Measurements from ENCODE around the gene CHRNA7. TPM values are rescaled to one million over a fixed set of nuclear protein-coding genes. Genes with fewer than 3 reads are reported as not detected.

Gene CHRNA7
- total and polyA plus RNA-seq, 4 experiments from 2014 or later, result 0.35 TPM; not detected in 3

- no peak overlapping the region for H3K4me3 Mint-ChIP-seq
- no peaks in the 10 kb centered on the region for H3K9me3 ChIP-seq (ENCODE audit: control insufficient read depth in 1 of 2, low read length in 2 of 2)
- no peak overlapping the region for H3K27ac Mint-ChIP-seq
- no peaks in the 10 kb centered on the region for H3K36me3 Mint-ChIP-seq
- H3K36me3 ChIP-seq (ENCODE audit: insufficient read depth, low read length), result no peaks in the 10 kb centered on the region
- H3K9me3 Mint-ChIP-seq, result peaks cover 0 to 7% (median 0%) of the 10 kb centered on the region in 8 donors
- intact Hi-C loops (cut with micrococcal nuclease), result no loop called here
- no peak overlapping the region for H3K4me3 ChIP-seq (ENCODE audit: low read length in 2 of 2)
- H3K27ac ChIP-seq (ENCODE audit: low read depth, low read length), result no peak overlapping the region
- ChIA-PET CTCF (ENCODE audit: partially characterized antibody) (no interaction called here), POLR2A (ENCODE audit: partially characterized antibody) (no interaction called here)
- DNase-seq, result no peak
- H3K4me1 ChIP-seq (ENCODE audit: insufficient read depth, low read length), result no peaks in the 10 kb centered on the region
- no peaks in the 10 kb centered on the region for H3K4me1 Mint-ChIP-seq
- H3K27me3 Mint-ChIP-seq, result peaks cover 17 to 22% of the 10 kb centered on the region in 2 donors
- no peaks in the 10 kb centered on the region for H3K27me3 ChIP-seq (ENCODE audit: insufficient read depth, low read length)
These were observed 15.4 kb upstream of the CHRNA7 start for GRCh38 chr15:32014953-32015352.

DNA sequence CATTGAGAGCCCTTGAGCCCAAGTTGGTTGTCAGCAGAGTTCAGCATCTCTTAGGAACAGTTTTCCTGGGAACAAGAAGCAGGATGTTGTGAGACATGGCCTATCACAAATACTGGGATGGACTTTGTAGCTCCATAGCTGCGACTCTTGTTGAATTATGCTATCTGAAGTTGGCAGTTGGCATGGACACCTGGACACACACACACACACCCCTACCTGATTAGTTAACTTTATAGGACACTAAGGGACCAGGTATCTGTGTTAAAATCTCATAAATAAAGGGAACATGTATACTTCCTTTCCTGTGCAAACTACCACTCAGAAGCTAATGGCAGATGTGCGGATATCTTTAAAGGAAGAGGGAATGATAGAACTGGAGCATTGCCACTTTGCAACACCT, 10.2 kb upstream of the CHRNA7 start:
- no peaks in the 10 kb centered on the region for H3K9me3 Mint-ChIP-seq
- no peak overlapping the region for H3K27ac Mint-ChIP-seq
- H3K4me1 Mint-ChIP-seq, result no peaks in the 10 kb centered on the region
- Histone ChIP-seq H3K4me1 (ENCODE audit: insufficient read depth, low read length) (no peaks in the 10 kb centered on the region), H3K36me3 (ENCODE audit: insufficient read depth, low read length) (no peaks in the 10 kb centered on the region), H3K27ac (ENCODE audit: low read depth, low read length) (no peak overlapping the region), H3K4me3 (ENCODE audit: low read length in 2 of 2) (no peak overlapping the region), H3K9me3 (ENCODE audit: control insufficient read depth in 1 of 2, low read length in 2 of 2) (no peaks in the 10 kb centered on the region), H3K27me3 (ENCODE audit: insufficient read depth, low read length) (no peaks in the 10 kb centered on the region)
- POLR2A ChIA-PET (ENCODE audit: partially characterized antibody), result no interaction called here
- no peak overlapping the region for H3K4me3 Mint-ChIP-seq
- intact Hi-C loops (cut with micrococcal nuclease), result no loop called here
- DNase-seq, result no peak
- H3K36me3 Mint-ChIP-seq, result no peaks in the 10 kb centered on the region
- H3K27me3 Mint-ChIP-seq, result peaks cover 21 to 22% of the 10 kb centered on the region in 2 donors
- CTCF ChIA-PET (ENCODE audit: partially characterized antibody), result no interaction called here

DNA sequence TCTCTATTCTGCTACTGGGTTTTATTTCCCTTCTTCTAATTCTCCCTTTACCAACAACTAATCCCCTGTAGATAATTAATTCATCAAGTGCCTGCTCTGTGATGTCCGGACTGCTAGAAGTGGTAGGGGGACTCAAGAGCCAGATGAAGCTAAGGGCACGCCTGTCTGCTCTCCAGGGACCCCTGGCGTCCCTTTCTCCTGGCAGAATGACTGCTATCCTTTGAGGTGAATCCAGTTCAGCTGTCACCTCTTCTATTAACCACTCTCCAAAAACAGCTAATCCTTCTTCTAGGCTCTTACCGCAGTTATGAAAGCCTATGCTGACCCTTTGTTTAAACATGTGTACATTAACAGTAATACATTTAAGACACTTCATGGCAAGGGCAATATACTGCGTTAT, 1.4 kb upstream of the CHRNA7 start:
- H3K27ac ChIP-seq (ENCODE audit: low read depth, low read length), result no peak overlapping the region
- Mint-ChIP-seq H3K27me3 (peaks cover 33 to 38% of the 10 kb centered on the region in 2 donors), H3K4me1 (peaks cover 3 to 14% (median 7%) of the 10 kb centered on the region in 4 donors), H3K36me3 (no peaks in the 10 kb centered on the region), H3K4me3 (peak overlapping the region in 1 of 8 donors; percentile 51), H3K27ac (no peak overlapping the region), H3K9me3 (no peaks in the 10 kb centered on the region)
- H3K36me3 ChIP-seq (ENCODE audit: insufficient read depth, low read length), result no peaks in the 10 kb centered on the region
- peaks cover 4% of the 10 kb centered on the region for H3K27me3 ChIP-seq (ENCODE audit: insufficient read depth, low read length)
- DNase-seq, result no peak
- intact Hi-C loops (cut with micrococcal nuclease), result no loop called here
- H3K4me3 ChIP-seq (ENCODE audit: low read length in 2 of 2), result no peak overlapping the region
- CTCF ChIA-PET (ENCODE audit: partially characterized antibody), result no interaction called here
- H3K4me1 ChIP-seq (ENCODE audit: insufficient read depth, low read length), result no peaks in the 10 kb centered on the region
- H3K9me3 ChIP-seq (ENCODE audit: control insufficient read depth in 1 of 2, low read length in 2 of 2), result no peaks in the 10 kb centered on the region
- POLR2A ChIA-PET (ENCODE audit: partially characterized antibody), result no interaction called here

DNA sequence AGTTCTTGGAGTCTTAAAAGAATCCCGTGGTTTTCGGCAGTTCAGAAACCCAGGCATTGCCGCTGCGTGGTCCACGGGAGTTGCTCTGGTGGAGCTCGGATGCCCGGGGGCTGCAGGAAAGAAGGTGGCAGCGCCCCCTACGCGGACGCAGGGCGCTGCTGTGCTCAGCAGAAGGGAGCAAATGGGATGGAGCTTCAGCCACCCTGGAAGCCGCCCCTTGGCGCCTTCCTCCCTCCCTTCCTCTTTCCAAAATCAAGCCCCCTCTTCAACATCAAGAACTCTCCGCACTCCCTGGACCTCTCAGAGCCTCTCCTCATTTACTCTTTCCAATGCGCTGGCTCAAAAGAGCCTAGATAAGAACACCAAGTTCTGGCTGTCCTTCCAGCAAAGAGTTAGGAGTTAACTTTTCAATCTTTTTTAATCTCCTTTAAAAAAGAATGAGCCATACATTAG, 880 bp upstream of the CHRNA7 start:
- ChIA-PET POLR2A (ENCODE audit: partially characterized antibody) (no interaction called here), CTCF (ENCODE audit: partially characterized antibody) (no interaction called here)
- Mint-ChIP-seq H3K4me1 (peaks cover 3 to 14% (median 7%) of the 10 kb centered on the region in 4 donors), H3K9me3 (no peaks in the 10 kb centered on the region), H3K4me3 (peak overlapping the region in 5 of 8 donors; percentile 6 to 64 (median 27)), H3K27me3 (peaks cover 33 to 36% of the 10 kb centered on the region in 2 donors), H3K27ac (no peak overlapping the region), H3K36me3 (no peaks in the 10 kb centered on the region)
- Histone ChIP-seq H3K27ac (ENCODE audit: low read depth, low read length) (no peak overlapping the region), H3K27me3 (ENCODE audit: insufficient read depth, low read length) (peaks cover 4% of the 10 kb centered on the region), H3K9me3 (ENCODE audit: control insufficient read depth in 1 of 2, low read length in 2 of 2) (no peaks in the 10 kb centered on the region), H3K4me1 (ENCODE audit: insufficient read depth, low read length) (no peaks in the 10 kb centered on the region), H3K36me3 (ENCODE audit: insufficient read depth, low read length) (no peaks in the 10 kb centered on the region), H3K4me3 (ENCODE audit: low read length in 2 of 2) (no peak overlapping the region)
- intact Hi-C loops (cut with micrococcal nuclease), result no loop called here
- DNase-seq, result no peak

GRCh38 chr15:32030795-32031194, 480 bp downstream of the CHRNA7 start:
- POLR2A ChIA-PET (ENCODE audit: partially characterized antibody), result no interaction called here
- H3K27me3 Mint-ChIP-seq, result peaks cover 33 to 35% of the 10 kb centered on the region in 2 donors

DNA sequence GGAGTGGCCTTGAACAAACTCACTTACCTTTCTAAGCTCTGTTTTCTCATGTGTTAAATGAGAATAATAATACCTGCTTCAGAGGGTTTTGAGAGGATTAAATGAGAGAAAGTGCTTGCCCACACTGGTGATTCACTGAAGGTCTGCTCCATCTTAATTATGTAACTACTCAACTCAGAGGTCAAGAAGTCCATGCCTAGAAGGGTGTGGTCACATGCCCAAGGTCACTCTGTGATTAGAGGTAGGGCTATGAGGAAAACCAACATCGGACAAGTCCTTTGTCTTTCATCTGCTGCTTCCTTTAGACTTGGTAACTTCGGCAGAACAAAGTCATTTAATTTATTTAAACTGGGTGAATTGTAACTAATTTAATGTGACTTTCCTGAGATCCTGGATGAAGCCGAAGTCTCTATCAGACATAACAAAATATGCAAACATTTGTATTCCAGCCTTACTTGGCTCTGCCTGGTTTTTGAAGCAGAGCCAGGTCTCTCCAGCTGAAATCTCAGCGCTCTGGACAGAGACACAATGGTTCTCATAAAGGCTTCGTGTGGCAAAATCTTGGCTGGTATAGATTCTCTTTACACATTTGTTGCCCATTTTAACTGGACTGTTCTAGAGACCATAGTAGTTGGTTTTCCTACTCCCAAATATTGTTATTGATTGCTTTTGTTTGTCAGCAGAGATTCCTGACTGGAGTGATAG, 3.0 kb downstream of the CHRNA7 start:
- Mint-ChIP-seq H3K9me3 (peaks cover 0 to 3% (median 0%) of the 10 kb centered on the region in 8 donors), H3K27ac (no peak overlapping the region), H3K4me1 (peaks cover 3 to 14% (median 7%) of the 10 kb centered on the region in 4 donors), H3K36me3 (no peaks in the 10 kb centered on the region), H3K27me3 (peaks cover 33 to 34% of the 10 kb centered on the region in 2 donors), H3K4me3 (no peak overlapping the region)
- intact Hi-C loops (cut with micrococcal nuclease), result no loop called here
- H3K36me3 ChIP-seq (ENCODE audit: insufficient read depth, low read length), result no peaks in the 10 kb centered on the region
- ChIA-PET CTCF (ENCODE audit: partially characterized antibody) (interaction anchor here (1.3 kb wide), 1 partner anchor 24 kb away, joined by 3 read pairs; no protein-coding TSS in a partner anchor), POLR2A (ENCODE audit: partially characterized antibody) (no interaction called here)
- H3K4me3 ChIP-seq (ENCODE audit: low read length in 2 of 2), result no peak overlapping the region
- H3K27me3 ChIP-seq (ENCODE audit: insufficient read depth, low read length), result peaks cover 4% of the 10 kb centered on the region
- no peaks in the 10 kb centered on the region for H3K9me3 ChIP-seq (ENCODE audit: control insufficient read depth in 1 of 2, low read length in 2 of 2)
- no peaks in the 10 kb centered on the region for H3K4me1 ChIP-seq (ENCODE audit: insufficient read depth, low read length)
- H3K27ac ChIP-seq (ENCODE audit: low read depth, low read length), result no peak overlapping the region
- DNase-seq, result no peak

More at GRCh38 chr15:32030795-32031194, 480 bp downstream of the CHRNA7 start:
- intact Hi-C loops (cut with micrococcal nuclease), result no loop called here
- Histone ChIP-seq H3K27me3 (ENCODE audit: insufficient read depth, low read length) (peaks cover 4% of the 10 kb centered on the region), H3K4me3 (ENCODE audit: low read length in 2 of 2) (no peak overlapping the region), H3K9me3 (ENCODE audit: control insufficient read depth in 1 of 2, low read length in 2 of 2) (no peaks in the 10 kb centered on the region), H3K27ac (ENCODE audit: low read depth, low read length) (no peak overlapping the region), H3K4me1 (ENCODE audit: insufficient read depth, low read length) (no peaks in the 10 kb centered on the region), H3K36me3 (ENCODE audit: insufficient read depth, low read length) (no peaks in the 10 kb centered on the region)
- CTCF ChIA-PET (ENCODE audit: partially characterized antibody), result no interaction called here
- DNase-seq, result no peak
- Mint-ChIP-seq H3K36me3 (no peaks in the 10 kb centered on the region), H3K4me1 (peaks cover 3 to 14% (median 7%) of the 10 kb centered on the region in 4 donors), H3K9me3 (no peaks in the 10 kb centered on the region), H3K27ac (no peak overlapping the region), H3K4me3 (peak overlapping the region; percentile 13 to 73 (median 48))

DNA sequence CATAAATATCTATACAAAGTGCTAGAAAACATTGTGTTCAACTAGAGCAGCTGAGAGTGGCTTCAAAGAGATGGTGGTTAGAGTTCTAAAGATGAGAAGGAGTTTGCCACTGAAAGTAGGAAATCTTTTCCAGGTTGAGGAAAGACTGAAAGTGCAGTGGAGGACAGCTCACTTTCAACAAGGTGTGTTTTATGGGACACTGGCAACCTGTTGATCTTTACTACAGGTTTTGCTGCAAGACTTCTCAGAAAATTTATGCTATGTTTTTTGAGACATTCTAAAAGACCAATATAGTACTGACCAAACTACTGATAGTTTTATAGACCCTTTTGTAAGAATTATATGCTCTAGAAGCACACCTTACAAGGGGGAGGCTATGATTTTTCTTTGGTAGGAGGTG, 3.8 kb downstream of the CHRNA7 start:
- Mint-ChIP-seq H3K9me3 (peaks cover 0 to 3% (median 0%) of the 10 kb centered on the region in 8 donors), H3K4me3 (no peak overlapping the region), H3K27me3 (peaks cover 26 to 30% of the 10 kb centered on the region in 2 donors), H3K27ac (no peak overlapping the region), H3K36me3 (no peaks in the 10 kb centered on the region), H3K4me1 (peaks cover 3 to 10% (median 7%) of the 10 kb centered on the region in 4 donors)
- POLR2A ChIA-PET (ENCODE audit: partially characterized antibody), result no interaction called here
- Histone ChIP-seq H3K9me3 (ENCODE audit: control insufficient read depth in 1 of 2, low read length in 2 of 2) (no peaks in the 10 kb centered on the region), H3K4me3 (ENCODE audit: low read length in 2 of 2) (no peak overlapping the region), H3K4me1 (ENCODE audit: insufficient read depth, low read length) (no peaks in the 10 kb centered on the region), H3K27ac (ENCODE audit: low read depth, low read length) (no peak overlapping the region), H3K36me3 (ENCODE audit: insufficient read depth, low read length) (no peaks in the 10 kb centered on the region), H3K27me3 (ENCODE audit: insufficient read depth, low read length) (peaks cover 4% of the 10 kb centered on the region)
- intact Hi-C loops (cut with micrococcal nuclease), result no loop called here
- no peak for DNase-seq
- CTCF ChIA-PET (ENCODE audit: partially characterized antibody), result interaction anchor here (1.3 kb wide), 1 partner anchor 23 kb away, joined by 3 read pairs; no protein-coding TSS in a partner anchor

Measured in CD4-positive, alpha-beta memory T cell (primary cell).